Measurements from ENCODE around the gene CFAP410. TPM values are rescaled to one million over a fixed set of nuclear protein-coding genes. Genes with fewer than 3 reads are reported as not detected.

CFAP410 gene
- total and polyA plus RNA-seq, 11 donors: 10.4 to 31.6 (median 16.4) TPM

- Histone ChIP-seq H3K27ac (no peak overlapping the region), H3K4me3 (no peak overlapping the region), H3K36me3 (peaks cover 0 to 100% (median 67%) of the 10 kb centered on the region in 9 donors), H3K27me3 (no peaks in the 10 kb centered on the region), H3K4me1 (no peaks in the 10 kb centered on the region), H3K9me3 (no peaks in the 10 kb centered on the region)
- 92 to 96% (median 94%) methylated on average over 28 to 38 of the region's 38 CpGs for WGBS, 4 donors
- intact Hi-C loops (cut with DNase I): loop anchor here in 1 of 10 donors (10.0 kb wide), 1 partner anchor 62 kb away; no protein-coding TSS in a partner anchor
- DNase-seq: no peak
- no peak for ATAC-seq
- TF ChIP-seq CTCF (IDR thresholded peaks at IDR 0.05) (no peak), POLR2A (IDR thresholded peaks at IDR 0.05) (no peak)
Observed at GRCh38 chr21:44322621-44323325, 16.4 kb downstream of the CFAP410 start.

DNA sequence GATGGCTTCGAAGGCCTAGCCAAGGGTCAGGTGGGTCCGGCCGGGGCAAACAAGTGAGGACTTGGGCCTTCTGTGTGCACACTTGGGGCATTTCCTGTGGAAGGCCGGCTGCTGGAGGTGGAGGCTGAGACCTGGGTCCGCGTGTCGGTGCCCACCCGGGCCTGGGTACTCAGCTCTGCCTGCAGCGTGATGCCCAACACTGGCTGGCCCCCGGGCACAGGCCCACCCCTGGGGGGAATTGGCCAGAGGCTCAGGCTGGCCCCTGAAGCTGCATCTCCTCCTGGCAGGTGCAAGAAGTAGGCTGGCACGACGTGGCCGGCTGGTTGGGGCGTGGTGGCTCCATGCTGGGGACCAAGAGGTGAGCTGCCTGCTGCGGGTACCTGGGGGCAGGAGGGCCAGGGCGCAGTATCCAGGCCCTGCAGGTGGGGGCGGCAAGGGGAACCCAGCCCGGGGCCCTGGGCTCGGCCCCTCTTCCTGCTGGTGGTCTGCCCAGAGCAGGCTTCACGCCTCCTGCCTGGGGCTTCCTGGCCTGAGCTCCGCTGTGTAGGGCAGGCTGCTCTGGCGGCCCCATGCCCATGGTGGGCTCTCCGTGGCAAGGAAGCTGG, 17.2 kb downstream of the CFAP410 start:
- WGBS, 4 donors: 91 to 96% (median 93%) methylated on average over 11 to 23 of the region's 23 CpGs
- intact Hi-C loops (cut with DNase I): loop anchor here in 1 of 10 donors (10.0 kb wide), 1 partner anchor 63 kb away; no protein-coding TSS in a partner anchor
- TF ChIP-seq POLR2A (IDR thresholded peaks at IDR 0.05) (no peak), CTCF (IDR thresholded peaks at IDR 0.05) (no peak)
- no peak for DNase-seq
- no peaks in the 10 kb centered on the region for H3K9me3 ChIP-seq
- H3K4me1 ChIP-seq: no peaks in the 10 kb centered on the region
- no peak for ATAC-seq
- H3K4me3 ChIP-seq: no peak overlapping the region
- H3K36me3 ChIP-seq: peaks cover 0 to 100% (median 71%) of the 10 kb centered on the region in 9 donors
- H3K27ac ChIP-seq: no peak overlapping the region
- H3K27me3 ChIP-seq: no peaks in the 10 kb centered on the region

DNA sequence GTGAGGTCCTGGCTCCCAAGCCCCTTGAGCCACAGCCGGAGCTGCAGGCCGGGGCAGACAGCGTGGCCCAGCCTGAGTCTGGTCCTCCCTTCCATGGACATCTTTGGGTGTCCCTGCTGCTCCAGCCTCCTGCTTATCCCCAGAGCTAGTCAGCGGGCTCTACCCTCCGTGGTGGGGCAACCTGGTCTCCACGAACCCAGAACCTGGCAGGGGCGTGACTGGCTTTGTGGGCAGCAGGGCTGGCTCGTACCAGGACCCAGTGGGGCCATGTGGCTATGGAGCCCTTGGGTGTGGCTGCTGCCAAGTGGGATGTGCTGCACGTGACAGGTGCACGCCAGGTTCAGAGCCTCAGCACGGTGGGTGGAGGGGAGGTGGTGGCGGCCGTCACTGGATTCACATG, 18.3 kb downstream of the CFAP410 start:
- Histone ChIP-seq H3K9me3 (no peaks in the 10 kb centered on the region), H3K27me3 (no peaks in the 10 kb centered on the region), H3K36me3 (peaks cover 0 to 97% (median 66%) of the 10 kb centered on the region in 9 donors), H3K4me3 (no peak overlapping the region), H3K27ac (no peak overlapping the region), H3K4me1 (no peaks in the 10 kb centered on the region)
- intact Hi-C loops (cut with DNase I): loop anchor here in 1 of 10 donors (10.0 kb wide), 1 partner anchor 64 kb away; no protein-coding TSS in a partner anchor
- ATAC-seq (no peak), DNase-seq (no peak)
- WGBS, 4 donors: 95 to 100% (median 97%) methylated on average over 3 to 13 of the region's 13 CpGs
- TF ChIP-seq POLR2A (IDR thresholded peaks at IDR 0.05) (no peak), CTCF (IDR thresholded peaks at IDR 0.05) (no peak)

- 94 to 96% (median 94%) methylated on average over 26 to 35 of the region's 35 CpGs for WGBS, 4 donors
- intact Hi-C loops (cut with DNase I): loop anchor here in 3 of 10 donors (10.0 kb wide), 3 partner anchors 55 to 325 kb away; no protein-coding TSS in a partner anchor
- no peaks in the 10 kb centered on the region for H3K27me3 ChIP-seq
Observed at GRCh38 chr21:44319407-44320065, 19.7 kb downstream of the CFAP410 start.

More at GRCh38 chr21:44319407-44320065, 19.7 kb downstream of the CFAP410 start:
- no peaks in the 10 kb centered on the region for H3K4me1 ChIP-seq
- no peak for TF ChIP-seq POLR2A (IDR thresholded peaks at IDR 0.05)
- TF ChIP-seq CTCF (IDR thresholded peaks at IDR 0.05): no peak
- ATAC-seq (no peak), DNase-seq (no peak)
- H3K27ac ChIP-seq: no peak overlapping the region
- no peak overlapping the region for H3K4me3 ChIP-seq
- H3K9me3 ChIP-seq: no peaks in the 10 kb centered on the region
- H3K36me3 ChIP-seq: peaks cover 0 to 95% (median 60%) of the 10 kb centered on the region in 9 donors

Measured in heart left ventricle (tissue), 16 donors.